ENCODE results near the gene B9D2. TPM values are rescaled to one million over a fixed set of nuclear protein-coding genes. Genes with fewer than 3 reads are reported as not detected.

B9D2 gene
- polyA plus RNA-seq, 4 donors: 4.7 to 11.0 (median 7.0) TPM

- DNase-seq (ENCODE audit: low read depth in 4 of 4, low spot score in 3 of 4): no peak
Observed at GRCh38 chr19:41318696-41319499, 45.1 kb downstream of the B9D2 start.

- no peak for DNase-seq (ENCODE audit: low read depth in 4 of 4, low spot score in 3 of 4)
Observed at GRCh38 chr19:41316306-41316920, 47.5 kb downstream of the B9D2 start.

- DNase-seq (ENCODE audit: low read depth in 4 of 4, low spot score in 3 of 4): no peak
Observed at GRCh38 chr19:41311613-41312012, 52.3 kb downstream of the B9D2 start.

- DNase-seq (ENCODE audit: low read depth in 4 of 4, low spot score in 3 of 4): no peak
Observed at GRCh38 chr19:41311072-41311471, 52.9 kb downstream of the B9D2 start.

DNA sequence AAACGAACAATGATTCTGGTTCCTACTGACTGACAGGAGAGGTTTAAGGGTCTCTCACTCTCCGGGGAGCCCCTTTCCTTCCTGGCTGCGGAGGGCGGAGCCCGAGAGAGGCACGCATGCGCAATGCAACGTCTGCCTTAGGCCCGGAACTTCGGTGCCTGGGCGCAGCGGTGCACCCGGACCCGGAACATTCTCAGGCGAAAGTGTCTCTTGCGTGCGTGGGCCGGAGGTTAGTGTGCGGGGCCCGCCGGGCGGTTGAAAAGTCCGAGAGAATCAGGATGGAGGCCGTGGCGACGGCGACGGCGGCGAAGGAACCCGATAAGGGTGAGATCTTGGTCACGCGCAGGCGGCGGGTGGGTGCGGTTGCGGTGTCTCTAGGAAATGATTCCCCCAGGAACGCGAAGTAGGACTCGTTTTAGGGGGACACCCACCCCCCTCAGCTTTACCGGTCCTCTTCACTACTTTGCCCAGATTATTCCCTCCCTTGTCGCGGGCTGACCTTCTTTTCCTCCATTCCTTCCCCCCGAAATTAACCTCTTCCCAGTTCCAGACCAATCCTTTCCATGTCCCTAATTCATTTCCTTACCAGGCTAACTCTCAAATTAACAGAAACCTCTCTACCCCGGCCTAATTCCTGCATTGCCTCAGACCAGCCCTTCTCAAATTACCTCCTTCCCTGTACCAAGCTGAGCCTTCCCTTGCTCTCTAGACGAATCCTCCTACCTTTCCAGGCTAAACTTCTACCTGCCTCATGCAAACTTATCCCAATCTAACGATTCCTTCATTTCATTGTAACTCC lies 53.7 kb downstream of the B9D2 start, which contains the start of gene CCDC97:
Gene CCDC97, plus strand, starts transcription at position 140 of the 799 bp plus-strand sequence. Its CDS starts 139 bp downstream, at position 279.
- DNase-seq (ENCODE audit: low read depth in 4 of 4, low spot score in 3 of 4): peak; percentile 80 to 86 (median 83)

- DNase-seq (ENCODE audit: low read depth in 4 of 4, low spot score in 3 of 4): no peak
Observed at GRCh38 chr19:41309180-41310032, 54.5 kb downstream of the B9D2 start.

DNA sequence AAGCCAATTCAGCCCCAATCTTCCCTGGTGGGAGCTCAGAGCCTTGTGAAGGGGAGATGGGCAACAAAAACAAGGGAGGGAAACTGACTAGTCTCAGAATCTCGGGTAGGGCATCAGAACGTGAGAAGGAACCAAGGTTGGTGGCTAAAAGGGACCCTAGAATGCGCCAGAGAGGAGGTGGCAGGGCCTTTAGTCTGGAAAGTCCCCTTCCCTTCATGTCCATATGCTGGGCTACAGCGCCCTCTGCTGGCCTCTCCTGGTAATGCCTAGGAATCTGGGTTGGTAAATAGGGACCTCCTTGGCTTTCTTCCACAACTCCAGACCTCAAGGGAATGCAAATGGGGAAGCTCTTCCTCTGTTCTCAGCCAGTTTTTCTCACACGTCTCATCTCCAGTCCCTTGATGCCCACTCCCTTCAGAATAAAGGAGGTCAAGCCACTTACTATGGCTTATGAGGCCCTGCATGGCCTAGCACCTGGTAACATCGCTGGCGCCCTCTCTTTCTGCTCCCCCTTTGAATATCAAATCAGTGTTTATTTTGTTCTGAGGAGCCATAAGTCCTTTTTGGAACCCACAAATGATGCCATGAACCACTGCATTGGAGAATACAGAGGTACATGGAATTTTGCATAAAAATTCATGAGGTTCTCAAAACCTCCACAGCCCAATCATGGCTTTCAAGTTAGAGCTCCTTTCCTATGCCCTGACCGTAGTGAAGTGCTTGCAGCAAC lies 55.3 kb downstream of the B9D2 start:
- DNase-seq (ENCODE audit: low read depth in 4 of 4, low spot score in 3 of 4): peak; percentile 76 to 81 (median 78)

DNA sequence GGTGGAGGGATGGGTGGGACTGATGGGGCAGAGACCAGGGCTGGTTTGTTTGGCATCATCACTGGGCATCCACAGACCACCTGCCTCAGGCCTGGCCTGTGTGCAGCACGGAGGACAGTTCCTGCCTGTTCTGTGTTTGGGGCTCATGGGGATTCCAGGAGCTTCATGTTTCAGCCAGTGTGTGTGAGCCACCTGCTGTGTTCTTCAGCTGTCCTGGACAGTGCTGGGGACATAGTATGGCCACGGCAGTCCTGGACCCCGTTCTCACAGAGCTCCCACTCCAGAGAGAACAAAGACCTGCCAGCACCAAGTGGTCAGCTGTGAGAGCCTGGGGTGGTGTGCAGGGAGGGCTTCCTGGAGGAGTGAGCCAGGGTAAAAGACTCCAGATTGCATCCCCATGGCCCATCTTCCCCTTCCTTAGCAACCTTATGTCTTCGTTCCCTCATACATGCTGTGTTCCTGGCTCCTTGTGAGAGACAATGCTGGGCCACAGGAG lies 55.9 kb downstream of the B9D2 start:
- no peak for DNase-seq (ENCODE audit: low read depth in 4 of 4, low spot score in 3 of 4)

GRCh38 chr19:41307090-41307875 lies 56.7 kb downstream of the B9D2 start:
- DNase-seq (ENCODE audit: low read depth in 4 of 4, low spot score in 3 of 4): no peak

DNA sequence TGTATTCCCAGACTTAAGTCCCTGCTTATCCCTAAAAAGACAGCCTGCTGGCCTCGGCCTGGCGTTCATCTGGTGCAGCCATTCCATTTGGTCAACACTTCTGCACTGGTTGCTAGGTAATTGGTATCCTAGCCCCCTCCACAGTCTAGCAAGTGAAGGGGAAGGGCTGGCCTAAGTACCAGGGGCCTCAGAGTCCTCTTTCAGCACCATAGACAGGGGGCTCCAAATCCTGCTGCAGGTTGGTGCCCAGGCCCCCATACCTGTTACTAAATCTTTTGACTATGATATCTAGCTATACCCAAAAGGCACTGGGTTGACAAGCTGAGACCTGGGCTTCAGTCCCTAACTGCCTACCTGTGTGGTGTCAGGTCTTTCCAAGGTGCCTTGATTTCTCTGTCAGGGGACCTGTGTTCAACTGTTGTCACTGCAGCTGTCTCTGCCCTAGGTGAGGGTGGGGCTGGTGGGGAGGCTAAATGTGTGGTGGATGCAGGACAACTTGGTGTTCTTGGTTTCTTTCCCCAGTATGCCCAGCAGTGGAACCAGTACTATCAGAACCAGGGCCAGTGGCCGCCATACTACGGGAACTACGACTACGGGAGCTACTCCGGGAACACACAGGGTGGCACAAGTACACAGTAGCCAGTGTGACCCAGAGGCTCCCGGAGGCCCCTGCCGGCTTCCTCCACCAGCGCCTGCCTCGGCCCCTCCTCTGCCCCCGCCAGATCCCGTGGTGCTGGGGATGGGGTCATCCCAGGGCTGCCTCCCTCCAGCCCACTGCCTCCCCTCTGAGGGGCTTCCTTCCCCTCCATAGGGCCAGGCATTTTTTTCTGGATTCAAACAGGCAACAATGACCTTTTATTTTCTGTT lies 57.8 kb downstream of the B9D2 start:
- no peak for DNase-seq (ENCODE audit: low read depth in 4 of 4, low spot score in 3 of 4)

- DNase-seq (ENCODE audit: low read depth in 4 of 4, low spot score in 3 of 4): no peak
Observed at GRCh38 chr19:41304706-41305483, 59.1 kb downstream of the B9D2 start.

Other genes starting within 250 kb of the B9D2 start
- gene CYP2F1, start 249.7 kb downstream of the B9D2 start, polyA plus RNA-seq (ENCODE audit: insufficient read length in 4 of 4): under 1 TPM in 1 of 4 donors, not detected in 3; 0.38 TPM
- gene CYP2S1, start 170.9 kb downstream of the B9D2 start, polyA plus RNA-seq (ENCODE audit: insufficient read length in 4 of 4): under 1 TPM; 0.25 to 0.76 (median 0.46) TPM
- gene AXL, start 144.9 kb downstream of the B9D2 start, polyA plus RNA-seq (ENCODE audit: insufficient read length in 4 of 4): 10 to 100 TPM; 30.0 to 55.5 (median 35.7) TPM
- gene HNRNPUL1, start 99.8 kb downstream of the B9D2 start, polyA plus RNA-seq (ENCODE audit: insufficient read length in 4 of 4): 100 to 1,000 TPM; 188 to 209 (median 204) TPM
- gene CCDC97, start 54.0 kb downstream of the B9D2 start, polyA plus RNA-seq (ENCODE audit: insufficient read length in 4 of 4): 10 to 100 TPM; 30.6 to 35.1 (median 33.3) TPM
- 10 to 100 TPM; 24.8 to 38.0 (median 32.2) TPM for gene TGFB1, start 10.2 kb downstream of the B9D2 start, polyA plus RNA-seq (ENCODE audit: insufficient read length in 4 of 4)
- gene TMEM91, start 12.4 kb upstream of the B9D2 start, polyA plus RNA-seq (ENCODE audit: insufficient read length in 4 of 4): 10 to 100 TPM in 3 of 4 donors, 1 to 10 TPM in 1; 6.5 to 27.9 (median 12.8) TPM
- 10 to 100 TPM in 3 of 4 donors, 1 to 10 TPM in 1; 8.3 to 20.2 (median 14.2) TPM for gene EXOSC5, start 33.2 kb upstream of the B9D2 start, polyA plus RNA-seq (ENCODE audit: insufficient read length in 4 of 4)
- gene BCKDHA, start 33.7 kb upstream of the B9D2 start, polyA plus RNA-seq (ENCODE audit: insufficient read length in 4 of 4): 10 to 100 TPM; 17.8 to 46.3 (median 30.7) TPM
- 1 to 10 TPM; 2.6 to 5.7 (median 3.5) TPM for gene B3GNT8, start 63.2 kb upstream of the B9D2 start, polyA plus RNA-seq (ENCODE audit: insufficient read length in 4 of 4)
- gene DMAC2, start 75.8 kb upstream of the B9D2 start, polyA plus RNA-seq (ENCODE audit: insufficient read length in 4 of 4): 10 to 100 TPM; 37.2 to 65.0 (median 54.2) TPM
- gene ERICH4, start 79.0 kb upstream of the B9D2 start, polyA plus RNA-seq (ENCODE audit: insufficient read length in 4 of 4): 1 to 10 TPM in 3 of 4 donors, under 1 TPM in 1; 0.14 to 5.2 (median 3.4) TPM
- 1 to 10 TPM in 3 of 4 donors, under 1 TPM in 1; 0.87 to 2.5 (median 1.3) TPM for gene CEACAM21, start 212.0 kb upstream of the B9D2 start, polyA plus RNA-seq (ENCODE audit: insufficient read length in 4 of 4)